HG03103 (cell line): Measurements from ENCODE around the gene PPP3CB.

Experiments
- ATAC-seq: cut with Tn5 transposase; IDR thresholded peaks from one replicate; pipeline ENCODE4 v1.9.1; 2021; ENCODE audit warnings: low read depth; ENCODE audit not compliant: unreplicated experiment

The PPP3CB gene

GRCh38 chr10:73485320-73485719, 10.5 kb downstream of the PPP3CB start:
- ATAC-seq = no peak

- ATAC-seq = no peak
Observed at GRCh38 chr10:73480158-73480557, 15.7 kb downstream of the PPP3CB start.

- ATAC-seq = no peak
Observed at GRCh38 chr10:73478636-73479035, 17.2 kb downstream of the PPP3CB start.

GRCh38 chr10:73471226-73471625, 24.6 kb downstream of the PPP3CB start:
- no peak for ATAC-seq

- ATAC-seq = no peak
Observed at GRCh38 chr10:73469579-73469978, 26.2 kb downstream of the PPP3CB start.

GRCh38 chr10:73467206-73467605, 28.6 kb downstream of the PPP3CB start:
- no peak for ATAC-seq

- no peak for ATAC-seq
Observed at GRCh38 chr10:73465978-73466726, 29.7 kb downstream of the PPP3CB start.

GRCh38 chr10:73460897-73461296, 34.9 kb downstream of the PPP3CB start:
- no peak for ATAC-seq

- no peak for ATAC-seq
Observed at GRCh38 chr10:73459683-73460314, 36.0 kb downstream of the PPP3CB start.

GRCh38 chr10:73456187-73456890, 39.5 kb downstream of the PPP3CB start:
- ATAC-seq = no peak

- ATAC-seq = no peak
Observed at GRCh38 chr10:73449113-73449512, 46.7 kb downstream of the PPP3CB start.

- ATAC-seq = no peak
Observed at GRCh38 chr10:73448384-73448783, 47.4 kb downstream of the PPP3CB start.

GRCh38 chr10:73446926-73447325, 48.9 kb downstream of the PPP3CB start:
- ATAC-seq = no peak

GRCh38 chr10:73444457-73444856, 51.4 kb downstream of the PPP3CB start:
- ATAC-seq = no peak

- no peak for ATAC-seq
Observed at GRCh38 chr10:73439605-73440312, 56.1 kb downstream of the PPP3CB start.

GRCh38 chr10:73439055-73439454, 56.8 kb downstream of the PPP3CB start:
- no peak for ATAC-seq

GRCh38 chr10:73433538-73433867, 62.3 kb downstream of the PPP3CB start, which contains the start of gene MSS51:
MSS51 (minus strand) TSS chr10:73433561; CDS start chr10:73428284, 5,277 bp downstream.
- no peak for ATAC-seq

GRCh38 chr10:73432646-73433537, 62.9 kb downstream of the PPP3CB start:
- no peak for ATAC-seq

- ATAC-seq = no peak
Observed at GRCh38 chr10:73426318-73426717, 69.5 kb downstream of the PPP3CB start.

- ATAC-seq = no peak
Observed at GRCh38 chr10:73424478-73424877, 71.3 kb downstream of the PPP3CB start.
